ENCODE data around the gene RNF25. TPM values are rescaled to one million over a fixed set of nuclear protein-coding genes. Genes with fewer than 3 reads are reported as not detected.
A peak's percentile ranks its signal among the peaks of the same experiment; 100 is the strongest.

RNF25 gene
- 31.7 and 31.9 TPM in 2 replicates for total RNA-seq (2012; rRNA removed)

DNA sequence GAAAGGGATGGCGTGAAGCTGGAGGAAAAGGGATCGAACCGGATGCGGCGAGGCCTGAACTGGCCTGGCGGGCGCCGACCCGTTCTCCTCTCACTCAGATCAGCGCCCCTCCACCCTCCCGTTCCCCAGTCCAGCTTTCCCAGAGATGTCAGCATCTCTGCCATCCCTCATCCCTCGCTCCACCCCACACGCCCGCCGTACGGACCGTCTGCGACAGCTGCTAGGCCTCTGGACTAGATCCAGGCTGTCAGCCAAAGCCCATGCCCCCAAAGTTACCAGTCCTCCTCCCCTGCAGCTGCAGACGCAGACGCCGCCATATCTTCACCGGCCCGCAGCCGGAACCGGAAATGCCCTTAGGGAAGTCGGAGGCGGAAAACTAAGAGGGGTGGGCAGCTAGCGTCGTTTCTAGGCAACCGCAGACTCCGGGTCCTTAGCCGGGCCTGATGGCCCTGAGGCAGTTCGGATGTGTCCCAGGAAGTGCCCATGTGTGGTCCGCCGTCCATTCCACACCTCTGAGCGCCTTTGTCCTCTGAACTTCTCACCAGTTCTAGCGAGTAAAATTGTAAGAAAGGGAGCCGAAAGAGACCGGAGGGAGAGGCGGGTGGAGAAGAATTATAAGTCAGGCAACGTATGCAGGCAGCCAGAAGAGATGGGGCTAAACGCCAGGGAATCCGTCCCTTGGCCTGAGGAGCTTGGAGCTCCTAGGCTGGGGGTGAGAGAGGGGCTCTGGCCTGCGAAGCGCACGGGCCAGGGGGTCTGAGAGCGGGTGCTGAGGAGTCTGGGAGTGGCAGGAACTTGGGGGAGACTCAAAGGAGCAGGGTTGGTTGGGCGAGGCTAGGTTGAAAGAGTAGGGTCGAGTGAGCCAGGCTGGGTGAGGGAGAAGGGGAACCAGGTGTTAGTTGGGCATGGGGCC lies at the start of gene RNF25, which contains the start of gene STK36:
Gene RNF25 (minus strand): TSS at position 349 of the 913 bp plus-strand sequence. CDS start 32 bp downstream, at position 317.
Gene STK36 (plus strand): TSS at position 433 of the 913 bp plus-strand sequence. CDS start 744 bp downstream, outside the sequence.
- Histone ChIP-seq H3K27me3 (ENCODE audit: control insufficient read depth, insufficient read depth, low read length) (no peaks in the 10 kb centered on the region), H3K9me3 (replicated peaks; ENCODE audit: low read length) (no peaks in the 10 kb centered on the region), H3K9ac (ENCODE audit: low read depth, low read length) (peak within 1 kb of the TSS; percentile 90), H3K4me1 (ENCODE audit: control insufficient read depth, insufficient read depth, low read length) (peaks cover 4% of the 10 kb centered on the region), H3K4me2 (ENCODE audit: low read length) (peak within 1 kb of the TSS; percentile 81), H3K4me3 (ENCODE audit: low read length) (peak within 1 kb of the TSS; percentile 90), H3K36me3 (ENCODE audit: insufficient read depth, low read length) (peaks cover 25% of the 10 kb centered on the region)

DNA sequence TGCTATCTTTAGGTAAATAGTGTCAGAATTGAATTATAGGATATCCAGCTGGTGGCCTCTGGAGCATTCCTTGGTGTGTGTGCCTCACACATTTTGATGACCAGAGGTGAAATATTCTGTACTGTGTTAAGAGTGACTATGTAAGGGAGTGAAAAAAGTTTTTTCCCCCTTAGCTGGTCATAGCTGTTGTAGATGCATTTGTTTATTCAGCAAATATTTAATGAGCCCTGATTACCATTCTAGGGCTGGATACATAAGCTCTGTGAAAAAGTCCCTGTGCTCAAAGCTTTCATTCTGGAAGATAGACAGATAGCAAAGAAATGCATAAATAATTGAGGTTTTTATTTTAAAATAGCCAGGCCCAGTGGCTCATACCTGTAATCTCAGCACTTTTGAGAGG lies 49.7 kb upstream of the RNF25 start:
- no peak overlapping the region for H3K4me2 ChIP-seq (ENCODE audit: low read length)
- no peaks in the 10 kb centered on the region for H3K36me3 ChIP-seq (ENCODE audit: insufficient read depth, low read length)
- no peaks in the 10 kb centered on the region for H3K9me3 ChIP-seq (replicated peaks; ENCODE audit: low read length)
- no peaks in the 10 kb centered on the region for H3K27me3 ChIP-seq (ENCODE audit: control insufficient read depth, insufficient read depth, low read length)
- H3K4me3 ChIP-seq (ENCODE audit: low read length): no peak overlapping the region
- H3K9ac ChIP-seq (ENCODE audit: low read depth, low read length): no peak overlapping the region
- no peaks in the 10 kb centered on the region for H3K4me1 ChIP-seq (ENCODE audit: control insufficient read depth, insufficient read depth, low read length)

DNA sequence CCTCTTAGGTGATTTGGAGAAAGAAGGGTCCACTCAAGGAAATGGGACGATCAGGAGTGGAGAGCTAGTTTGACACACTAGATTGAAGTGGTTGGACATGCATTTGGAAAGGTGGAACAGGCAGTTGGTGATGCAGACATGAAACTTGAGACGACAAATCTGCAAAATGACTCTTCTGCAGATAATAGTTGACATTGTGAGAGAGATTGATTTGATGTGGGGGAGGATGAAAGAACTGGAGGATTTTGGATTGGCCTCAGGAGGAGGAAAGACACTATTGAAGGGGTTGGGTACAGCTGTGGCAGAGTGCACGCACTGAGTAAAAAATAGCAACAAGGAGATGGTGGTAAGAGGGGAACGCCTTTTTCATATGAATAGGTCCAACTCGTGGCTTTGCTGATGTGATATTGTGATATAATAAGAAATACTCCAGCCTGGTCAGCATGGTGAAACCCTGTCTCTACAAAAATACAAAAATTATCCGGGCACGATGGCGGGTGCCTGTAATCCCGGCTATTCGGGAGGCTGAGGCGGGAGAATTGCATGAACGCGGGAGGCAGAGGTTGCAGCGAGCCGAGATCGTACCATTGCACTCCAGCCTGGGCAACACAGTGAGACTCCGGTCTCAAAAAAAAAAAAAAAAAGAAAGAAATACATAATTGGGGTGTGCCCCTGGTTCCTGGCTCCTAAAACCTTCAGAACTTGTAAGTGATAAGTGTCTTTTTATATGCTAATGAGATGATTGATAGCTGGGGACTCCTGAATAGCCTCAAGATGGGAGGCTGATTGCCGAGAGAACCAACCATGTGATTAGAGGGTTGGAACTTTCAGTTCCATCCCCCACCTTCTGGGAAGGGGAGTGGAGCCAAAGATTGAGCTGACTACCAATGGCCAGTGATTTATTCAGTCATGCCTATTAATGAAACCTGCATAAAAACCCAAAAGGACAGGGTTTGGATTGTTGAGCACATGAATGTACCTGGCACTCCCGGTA lies 48.5 kb upstream of the RNF25 start:
- H3K9ac ChIP-seq (ENCODE audit: low read depth, low read length): no peak overlapping the region
- H3K4me1 ChIP-seq (ENCODE audit: control insufficient read depth, insufficient read depth, low read length): no peaks in the 10 kb centered on the region
- H3K36me3 ChIP-seq (ENCODE audit: insufficient read depth, low read length): no peaks in the 10 kb centered on the region
- no peak overlapping the region for H3K4me2 ChIP-seq (ENCODE audit: low read length)
- no peaks in the 10 kb centered on the region for H3K27me3 ChIP-seq (ENCODE audit: control insufficient read depth, insufficient read depth, low read length)
- no peaks in the 10 kb centered on the region for H3K9me3 ChIP-seq (replicated peaks; ENCODE audit: low read length)
- no peak overlapping the region for H3K4me3 ChIP-seq (ENCODE audit: low read length)

GRCh38 chr2:218719457-218719856 lies 47.7 kb upstream of the RNF25 start:
- Histone ChIP-seq H3K9ac (ENCODE audit: low read depth, low read length) (no peak overlapping the region), H3K4me3 (ENCODE audit: low read length) (no peak overlapping the region), H3K9me3 (replicated peaks; ENCODE audit: low read length) (no peaks in the 10 kb centered on the region), H3K27me3 (ENCODE audit: control insufficient read depth, insufficient read depth, low read length) (no peaks in the 10 kb centered on the region), H3K36me3 (ENCODE audit: insufficient read depth, low read length) (no peaks in the 10 kb centered on the region), H3K4me2 (ENCODE audit: low read length) (no peak overlapping the region), H3K4me1 (ENCODE audit: control insufficient read depth, insufficient read depth, low read length) (no peaks in the 10 kb centered on the region)

DNA sequence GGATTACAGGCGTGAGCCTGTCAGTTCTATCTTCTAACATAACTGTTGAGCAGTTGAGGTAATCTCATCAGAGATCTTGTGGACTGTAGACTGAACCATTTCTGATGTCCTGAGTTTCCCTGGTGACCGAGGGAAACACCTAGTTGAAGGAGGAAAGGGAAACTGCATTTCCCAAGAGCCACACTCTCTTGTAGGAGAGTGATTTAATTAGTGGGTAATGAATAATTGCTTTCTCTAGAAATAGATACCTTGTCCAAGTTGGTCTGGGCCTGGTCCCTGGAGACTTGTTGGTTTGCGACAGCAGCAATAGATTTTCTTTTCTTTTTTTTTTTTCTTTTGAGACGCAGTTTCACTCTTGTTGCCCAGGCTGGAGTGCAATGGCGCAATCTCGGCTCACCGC lies 46.3 kb upstream of the RNF25 start:
- H3K27me3 ChIP-seq (ENCODE audit: control insufficient read depth, insufficient read depth, low read length): no peaks in the 10 kb centered on the region
- H3K9ac ChIP-seq (ENCODE audit: low read depth, low read length): no peak overlapping the region
- H3K4me1 ChIP-seq (ENCODE audit: control insufficient read depth, insufficient read depth, low read length): no peaks in the 10 kb centered on the region
- no peaks in the 10 kb centered on the region for H3K36me3 ChIP-seq (ENCODE audit: insufficient read depth, low read length)
- no peak overlapping the region for H3K4me3 ChIP-seq (ENCODE audit: low read length)
- H3K4me2 ChIP-seq (ENCODE audit: low read length): no peak overlapping the region
- no peaks in the 10 kb centered on the region for H3K9me3 ChIP-seq (replicated peaks; ENCODE audit: low read length)

- Histone ChIP-seq H3K27me3 (ENCODE audit: control insufficient read depth, insufficient read depth, low read length) (no peaks in the 10 kb centered on the region), H3K4me2 (ENCODE audit: low read length) (no peak overlapping the region), H3K9me3 (replicated peaks; ENCODE audit: low read length) (no peaks in the 10 kb centered on the region), H3K9ac (ENCODE audit: low read depth, low read length) (no peak overlapping the region), H3K4me3 (ENCODE audit: low read length) (no peak overlapping the region), H3K4me1 (ENCODE audit: control insufficient read depth, insufficient read depth, low read length) (no peaks in the 10 kb centered on the region), H3K36me3 (ENCODE audit: insufficient read depth, low read length) (peaks cover 2% of the 10 kb centered on the region)
These were observed 45.5 kb upstream of the RNF25 start for GRCh38 chr2:218717262-218717661.

DNA sequence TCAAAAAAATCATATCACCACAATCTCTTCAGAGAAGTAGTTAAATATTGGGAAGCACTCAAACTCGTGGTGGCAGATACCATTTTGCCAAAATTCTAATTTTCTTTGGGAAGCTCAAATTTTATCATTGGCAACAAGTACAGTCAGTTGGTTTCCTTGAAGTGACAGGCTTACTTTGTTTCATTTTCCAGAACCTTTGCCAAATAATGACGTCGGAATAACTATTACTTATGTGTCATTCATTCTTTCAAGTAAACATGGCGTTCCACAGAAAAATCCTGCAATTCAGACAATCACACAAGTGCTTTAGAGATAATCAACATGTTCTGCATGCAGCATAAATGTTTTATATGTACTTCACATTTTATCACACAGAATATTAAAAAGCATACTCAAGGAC lies 44.3 kb upstream of the RNF25 start:
- no peak overlapping the region for H3K4me2 ChIP-seq (ENCODE audit: low read length)
- peaks cover 2% of the 10 kb centered on the region for H3K36me3 ChIP-seq (ENCODE audit: insufficient read depth, low read length)
- no peaks in the 10 kb centered on the region for H3K9me3 ChIP-seq (replicated peaks; ENCODE audit: low read length)
- no peaks in the 10 kb centered on the region for H3K27me3 ChIP-seq (ENCODE audit: control insufficient read depth, insufficient read depth, low read length)
- no peak overlapping the region for H3K4me3 ChIP-seq (ENCODE audit: low read length)
- no peak overlapping the region for H3K9ac ChIP-seq (ENCODE audit: low read depth, low read length)
- H3K4me1 ChIP-seq (ENCODE audit: control insufficient read depth, insufficient read depth, low read length): peaks cover 6% of the 10 kb centered on the region

GRCh38 chr2:218713922-218714321 lies 42.1 kb upstream of the RNF25 start:
- Histone ChIP-seq H3K36me3 (ENCODE audit: insufficient read depth, low read length) (peaks cover 2% of the 10 kb centered on the region), H3K9ac (ENCODE audit: low read depth, low read length) (no peak overlapping the region), H3K9me3 (replicated peaks; ENCODE audit: low read length) (no peaks in the 10 kb centered on the region), H3K4me2 (ENCODE audit: low read length) (no peak overlapping the region), H3K4me3 (ENCODE audit: low read length) (no peak overlapping the region), H3K27me3 (ENCODE audit: control insufficient read depth, insufficient read depth, low read length) (no peaks in the 10 kb centered on the region), H3K4me1 (ENCODE audit: control insufficient read depth, insufficient read depth, low read length) (peaks cover 6% of the 10 kb centered on the region)

GRCh38 chr2:218711550-218711929 lies 39.7 kb upstream of the RNF25 start:
- Histone ChIP-seq H3K9me3 (replicated peaks; ENCODE audit: low read length) (no peaks in the 10 kb centered on the region), H3K4me1 (ENCODE audit: control insufficient read depth, insufficient read depth, low read length) (peaks cover 6% of the 10 kb centered on the region), H3K9ac (ENCODE audit: low read depth, low read length) (peak overlapping the region; percentile 91), H3K4me2 (ENCODE audit: low read length) (peak overlapping the region; percentile 94), H3K4me3 (ENCODE audit: low read length) (peak overlapping the region; percentile 98), H3K36me3 (ENCODE audit: insufficient read depth, low read length) (peaks cover 2% of the 10 kb centered on the region), H3K27me3 (ENCODE audit: control insufficient read depth, insufficient read depth, low read length) (no peaks in the 10 kb centered on the region)

DNA sequence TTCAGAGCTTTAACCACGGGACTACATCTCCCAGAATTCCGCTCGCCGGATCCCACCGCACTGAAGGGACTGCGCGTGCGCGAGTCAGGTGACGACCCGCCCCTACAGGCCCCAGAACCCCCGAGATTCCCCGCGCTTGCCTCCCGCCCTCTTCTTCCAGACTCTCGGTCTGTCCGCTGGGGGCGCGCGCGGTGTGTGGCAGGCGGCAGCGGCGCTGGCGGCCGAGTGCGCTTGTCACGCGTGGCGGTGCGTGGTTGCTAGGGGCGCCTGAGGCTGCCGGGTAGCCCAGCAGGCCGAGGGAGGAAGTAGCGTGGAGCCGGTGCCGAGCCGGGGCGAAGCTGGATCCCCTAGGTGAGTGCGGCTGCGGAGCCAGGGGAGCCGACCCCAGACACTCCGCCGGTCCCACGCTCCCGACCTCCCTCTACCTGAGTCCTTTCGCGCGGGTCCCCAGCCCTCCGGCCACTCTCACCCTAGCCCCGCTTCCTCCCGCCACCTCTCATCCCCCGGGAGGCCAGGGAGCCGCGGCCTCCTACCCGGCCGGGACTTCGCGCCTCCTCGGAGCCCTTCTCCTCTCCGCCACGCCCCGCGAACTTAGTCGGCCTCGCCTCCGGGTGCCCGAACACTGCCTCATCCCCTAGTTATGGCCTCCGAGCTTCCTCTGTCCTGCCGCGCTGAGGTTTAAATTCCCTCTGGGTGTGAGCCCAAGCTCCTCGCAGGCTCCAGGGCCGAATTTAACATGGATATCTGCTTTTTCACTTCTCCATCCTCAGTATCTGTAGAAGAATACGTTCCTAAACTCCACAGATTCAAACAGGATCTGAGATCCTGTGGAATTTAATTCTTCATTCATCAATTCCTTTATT lies 39.1 kb upstream of the RNF25 start, which contains the start of gene TTLL4:
Gene TTLL4 (plus strand): TSS at position 149 of the 863 bp plus-strand sequence. CDS start 26,842 bp downstream, outside the sequence.
- Histone ChIP-seq H3K4me1 (ENCODE audit: control insufficient read depth, insufficient read depth, low read length) (peaks cover 6% of the 10 kb centered on the region), H3K36me3 (ENCODE audit: insufficient read depth, low read length) (peaks cover 2% of the 10 kb centered on the region), H3K4me2 (ENCODE audit: low read length) (peak within 1 kb of the TSS; percentile 94), H3K27me3 (ENCODE audit: control insufficient read depth, insufficient read depth, low read length) (no peaks in the 10 kb centered on the region), H3K4me3 (ENCODE audit: low read length) (peak within 1 kb of the TSS; percentile 98), H3K9ac (ENCODE audit: low read depth, low read length) (peak within 1 kb of the TSS; percentile 91), H3K9me3 (replicated peaks; ENCODE audit: low read length) (no peaks in the 10 kb centered on the region)
